ENCODE data around the gene MAP4K2.

- TF ChIP-seq CTCF (IDR thresholded peaks at IDR 0.05; ENCODE audit: low read length) (no peak), EZH2 (IDR thresholded peaks at IDR 0.05; ENCODE audit: borderline replicate concordance, low read length) (no peak)
Observed at GRCh38 chr11:64803846-64804345, 882 bp upstream of the MAP4K2 start.
